ENCODE results near the gene ZDHHC12.
A peak's percentile ranks its signal among the peaks of the same experiment; 100 is the strongest.
"Not testable (repeated sequence)": the region's sequence is repeated elsewhere in the genome, so short reads cannot be mapped to it uniquely, and the experiment has no call there.

ZDHHC12 gene

DNA sequence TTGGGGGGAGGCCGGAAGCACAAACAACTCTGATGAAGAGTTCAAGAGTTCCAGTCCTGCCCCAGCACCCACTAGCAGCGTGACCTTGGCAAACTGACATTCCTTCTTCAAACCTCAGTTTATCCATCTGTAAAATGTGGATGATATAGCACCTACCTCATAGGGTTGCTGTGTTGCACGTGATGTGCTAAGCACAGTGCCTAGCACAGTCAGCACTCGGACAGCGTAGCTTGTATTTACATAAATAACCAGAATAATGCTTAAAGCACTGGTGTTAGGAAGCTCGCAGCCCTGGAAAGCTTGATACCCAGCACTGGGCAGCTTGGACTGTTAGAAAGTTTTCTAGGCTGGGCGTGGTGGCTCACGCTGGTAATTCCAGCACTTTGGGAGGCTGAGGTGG is 16.5 kb downstream of the ZDHHC12 start:
- DNase-seq = no peak

DNA sequence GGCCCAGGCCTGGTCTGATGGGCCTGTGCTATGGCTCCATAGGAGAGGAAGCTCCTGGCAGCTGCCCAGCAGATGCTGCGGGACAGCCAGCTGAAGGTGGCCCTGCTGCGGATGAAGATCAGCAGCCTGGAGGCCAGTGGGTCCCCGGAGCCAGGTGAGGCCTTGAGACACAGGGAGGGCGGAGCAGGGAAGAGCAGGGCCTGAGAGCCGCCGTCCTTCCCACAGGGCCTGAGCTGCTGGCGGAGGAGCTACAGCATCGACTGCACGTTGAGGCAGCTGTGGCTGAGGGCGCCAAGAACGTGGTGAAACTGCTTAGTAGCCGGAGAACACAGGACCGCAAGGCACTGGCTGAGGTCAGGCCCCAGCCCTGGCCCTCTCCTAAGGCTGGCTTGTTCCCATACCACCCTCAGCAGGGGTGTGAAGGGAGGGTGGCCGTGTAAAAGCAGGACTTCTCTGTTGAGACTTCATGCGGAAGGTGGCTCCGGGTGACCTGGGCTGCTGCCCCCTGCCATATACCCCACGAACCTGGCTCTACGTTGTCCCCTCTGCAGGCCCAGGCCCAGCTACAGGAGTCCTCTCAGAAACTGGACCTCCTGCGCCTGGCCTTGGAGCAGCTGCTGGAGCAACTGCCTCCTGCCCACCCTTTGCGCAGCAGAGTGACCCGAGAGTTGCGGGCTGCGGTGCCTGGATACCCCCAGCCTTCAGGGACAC is 17.1 kb downstream of the ZDHHC12 start:
- no peak for DNase-seq

DNA sequence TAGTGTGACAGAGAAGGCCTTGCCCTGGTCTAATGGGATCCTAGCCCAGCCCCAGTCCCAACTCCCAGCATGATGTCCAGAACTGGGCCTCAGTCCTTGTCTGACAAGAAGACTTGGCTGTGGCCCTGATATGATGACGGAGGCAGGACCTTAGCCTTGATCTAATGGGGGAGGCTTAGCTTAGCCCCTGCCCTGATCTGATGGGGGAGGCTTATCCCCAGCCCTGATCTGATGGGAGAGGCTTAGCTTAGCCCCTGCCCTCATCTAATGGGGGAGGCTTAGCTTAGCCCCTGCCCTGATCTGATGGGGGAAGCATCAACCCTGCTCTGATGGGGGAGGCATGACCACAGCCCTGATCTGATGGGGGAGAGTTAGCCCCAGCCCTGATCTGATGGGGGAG is 17.9 kb downstream of the ZDHHC12 start:
- DNase-seq = no peak

DNA sequence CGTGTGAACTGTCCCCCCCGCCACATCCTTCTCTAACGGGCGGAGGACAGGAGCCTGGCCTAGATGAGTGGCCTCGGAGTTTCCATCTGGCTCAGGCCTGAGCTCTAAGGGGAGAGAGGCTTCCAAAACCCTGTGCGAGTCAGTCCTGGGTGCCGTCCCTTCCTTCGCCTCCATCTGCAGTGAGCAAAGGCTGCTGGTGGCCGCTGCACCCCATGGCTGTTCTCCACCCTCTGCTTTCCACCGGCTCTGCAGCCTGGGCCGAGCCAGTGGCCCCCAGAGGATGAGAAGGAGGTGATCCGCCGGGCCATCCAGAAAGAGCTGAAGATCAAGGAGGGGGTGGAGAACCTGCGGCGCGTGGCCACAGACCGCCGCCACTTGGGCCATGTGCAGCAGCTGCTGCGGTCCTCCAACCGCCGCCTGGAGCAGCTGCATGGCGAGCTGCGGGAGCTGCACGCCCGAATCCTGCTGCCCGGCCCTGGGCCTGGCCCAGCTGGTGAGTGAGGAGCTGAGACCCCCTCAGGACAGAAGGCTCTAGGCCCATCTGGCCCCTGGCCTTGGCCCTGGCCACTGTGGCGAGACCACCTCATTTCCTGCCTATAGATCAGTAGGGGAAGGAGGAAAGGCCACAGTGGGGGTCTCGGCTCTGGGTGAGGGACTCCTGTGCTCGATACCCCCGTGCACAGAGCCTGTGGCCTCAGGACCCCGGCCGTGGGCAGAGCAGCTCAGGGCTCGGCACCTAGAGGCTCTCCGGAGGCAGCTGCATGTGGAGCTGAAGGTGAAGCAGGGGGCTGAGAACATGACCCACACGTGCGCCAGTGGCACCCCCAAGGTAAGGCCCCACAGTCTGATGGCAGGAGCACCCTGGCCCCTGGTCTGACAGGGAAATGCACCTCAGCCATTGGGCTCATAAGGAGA is 18.6 kb downstream of the ZDHHC12 start:
- no peak for DNase-seq

DNA sequence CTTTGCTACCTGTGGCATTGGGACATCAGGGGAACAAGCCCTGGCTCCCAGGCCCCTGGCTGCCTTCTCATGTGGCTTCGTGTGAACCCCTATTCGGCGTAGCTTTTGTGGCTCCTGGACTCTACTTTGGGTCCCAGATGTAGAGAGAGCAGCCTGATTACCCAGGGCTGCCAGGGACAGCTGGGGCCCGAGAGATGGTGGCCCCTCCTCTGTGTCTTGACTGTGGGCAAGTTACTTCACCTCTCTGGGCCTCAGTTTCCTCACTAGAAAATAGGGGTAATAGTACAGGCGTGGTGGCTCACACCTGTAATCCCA is 19.6 kb downstream of the ZDHHC12 start:
- DNase-seq = no peak

DNA sequence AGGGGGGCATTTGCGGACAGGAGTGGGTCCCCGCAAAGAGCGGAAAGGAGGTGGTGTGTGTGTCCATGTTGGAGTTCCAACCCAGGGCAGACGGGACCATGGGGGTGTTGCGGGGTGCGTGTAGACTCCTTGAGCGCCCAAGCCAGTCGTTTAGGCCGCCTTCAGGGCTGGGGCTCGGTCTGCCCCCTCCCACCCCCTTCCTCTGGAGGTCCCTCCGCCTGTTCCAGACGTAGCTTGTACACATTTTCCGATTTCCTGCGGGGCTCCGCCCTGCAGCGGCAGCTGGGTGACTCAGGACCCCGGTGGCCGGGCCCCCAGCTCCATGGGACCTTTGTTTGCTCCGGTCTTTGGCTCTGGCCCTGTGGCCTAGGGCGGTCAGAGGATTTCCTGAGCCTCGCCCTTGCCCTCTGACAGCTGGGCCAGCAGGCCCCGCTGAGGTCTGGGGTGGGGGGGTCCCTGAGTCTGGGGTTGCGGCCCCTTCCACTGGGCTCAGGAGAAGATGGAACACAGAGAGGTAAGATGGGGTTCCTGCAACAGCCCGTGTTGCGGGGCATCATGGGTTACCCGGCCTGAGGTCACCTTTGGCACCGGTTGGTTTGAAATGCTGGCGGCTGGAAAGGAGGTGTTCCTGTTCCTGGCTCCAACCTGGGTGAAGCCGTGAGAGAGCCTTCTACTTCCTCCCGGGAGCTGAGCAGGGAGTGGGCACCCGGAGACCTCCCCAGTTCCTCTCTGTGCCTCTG is 20.1 kb downstream of the ZDHHC12 start:
- DNase-seq = no peak

DNA sequence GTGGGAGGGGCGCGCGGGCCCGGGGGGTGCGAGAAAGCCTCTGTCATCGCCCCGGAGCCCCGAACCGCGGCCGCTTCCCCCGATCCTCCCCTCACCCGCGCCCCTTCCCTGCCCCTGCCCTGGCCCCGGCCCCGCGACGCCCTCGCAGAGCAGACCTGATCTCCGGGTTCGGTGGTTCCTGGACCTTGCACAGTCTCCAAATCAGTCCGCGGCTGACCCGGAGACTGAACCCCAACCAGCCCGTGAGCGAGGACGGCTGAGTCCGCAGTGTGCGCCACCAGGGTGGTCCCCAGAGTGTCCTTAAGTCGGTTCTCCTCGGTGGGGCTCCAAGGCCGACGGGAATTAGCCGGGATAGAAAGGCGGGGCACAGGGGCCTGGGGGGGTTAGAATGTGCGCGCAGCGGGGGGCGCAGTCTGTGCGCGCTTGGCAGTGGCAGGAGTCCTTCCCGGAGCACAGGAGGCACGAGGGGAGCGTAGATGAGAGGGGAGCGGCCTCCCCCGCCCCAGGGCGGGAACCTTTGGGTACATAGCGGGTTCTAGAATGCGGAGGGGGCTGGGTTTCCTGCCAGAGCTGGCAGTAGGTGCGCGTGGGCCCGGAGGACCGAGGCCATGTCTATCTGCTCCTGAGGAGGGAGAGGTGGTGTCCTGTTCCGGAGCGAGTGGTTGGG is 20.8 kb downstream of the ZDHHC12 start:
- peak; percentile 60 for DNase-seq

DNA sequence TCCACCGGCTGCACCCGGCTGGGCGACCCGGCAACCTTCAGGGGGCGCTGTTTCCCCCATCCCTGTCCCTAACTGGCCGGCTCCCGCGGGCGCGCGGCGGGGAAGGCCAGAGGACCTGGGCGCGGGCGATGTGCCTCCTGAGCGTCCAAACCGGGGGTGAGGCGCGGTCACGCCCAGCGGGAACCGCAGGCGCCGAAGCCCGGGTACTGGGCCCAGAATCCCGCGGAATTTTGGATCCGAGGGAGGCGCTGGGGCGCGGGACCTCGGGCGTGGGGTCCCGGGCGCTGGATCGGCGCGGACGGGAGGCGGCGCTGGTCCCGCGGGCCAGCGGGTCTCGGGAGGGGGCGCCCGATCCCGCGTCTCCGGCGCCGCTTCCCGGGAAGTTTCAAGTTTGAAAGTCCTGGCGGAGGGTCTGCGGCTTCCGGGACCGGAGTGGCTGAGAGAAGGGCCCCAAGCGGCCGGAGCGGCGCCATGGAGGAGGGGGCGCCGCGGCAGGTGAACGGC is 21.4 kb downstream of the ZDHHC12 start, which contains the start of gene PKN3:
Gene PKN3 (plus strand): TSS at position 59 of the 504 bp plus-strand sequence. CDS start 413 bp downstream, at position 472.
- DNase-seq = peak; percentile 82

DNA sequence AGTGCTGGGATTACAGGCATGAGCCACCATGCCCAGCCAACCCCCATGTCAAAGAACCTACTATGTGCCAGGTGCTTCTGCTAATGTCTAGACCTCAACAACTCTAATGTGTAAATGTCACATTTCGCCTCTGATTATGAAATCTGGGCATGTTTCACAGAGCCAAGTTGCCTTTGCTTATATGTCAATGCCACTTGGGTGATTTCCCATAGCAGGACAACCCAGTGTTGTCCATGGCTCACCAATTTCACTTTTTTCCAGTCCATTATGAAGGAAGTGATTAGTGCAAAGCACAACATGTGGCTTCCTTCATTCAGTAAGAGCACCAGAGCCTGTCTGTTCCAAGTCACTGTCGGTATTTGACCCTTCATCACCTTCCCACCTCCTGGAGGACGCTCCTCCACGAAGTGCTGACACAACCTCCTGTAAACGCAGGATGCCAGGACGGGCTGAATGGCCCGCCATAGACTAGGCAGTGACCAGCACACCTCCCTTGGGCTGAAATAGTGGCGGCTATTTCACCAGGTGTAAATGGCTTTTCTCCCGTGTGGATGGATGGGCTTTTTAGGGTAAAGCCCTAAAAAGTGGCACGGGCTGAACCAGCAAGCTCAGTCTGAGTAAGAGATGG is 22.6 kb downstream of the ZDHHC12 start:
- DNase-seq = no peak

DNA sequence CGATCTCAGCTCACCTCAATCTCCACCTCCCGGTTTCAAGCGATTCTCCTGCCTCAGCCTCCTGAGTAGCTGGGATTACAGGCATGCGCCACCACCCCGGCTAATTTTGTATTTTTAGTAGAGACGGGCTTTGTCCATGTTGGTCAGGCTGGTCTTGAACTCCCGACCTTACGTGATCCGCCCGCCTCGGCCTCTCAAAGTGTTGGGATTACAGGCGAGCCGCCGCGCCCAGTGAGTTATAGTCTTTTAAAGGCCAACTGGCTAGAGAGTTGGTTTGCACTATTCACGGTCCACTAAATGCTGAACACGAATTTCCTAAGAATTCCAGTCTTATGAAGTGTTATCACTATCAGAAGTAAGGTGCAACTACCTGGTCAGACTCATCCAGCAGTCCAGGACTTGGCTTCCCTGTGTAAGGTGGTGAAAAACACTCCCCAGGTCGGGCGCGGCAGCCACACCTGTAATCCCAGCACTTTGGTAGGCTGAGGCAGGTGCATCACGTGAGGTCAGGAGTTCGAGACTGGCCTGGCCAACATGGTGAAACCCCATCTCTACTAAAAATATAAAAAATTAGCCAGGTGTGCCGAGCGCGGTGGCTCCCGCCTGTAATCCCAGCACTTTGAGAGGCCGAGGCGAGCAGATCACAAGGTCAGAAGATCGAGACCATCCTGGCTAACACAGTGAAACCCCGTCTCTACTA is 24.7 kb downstream of the ZDHHC12 start:
- not testable (repeated sequence) for DNase-seq

DNA sequence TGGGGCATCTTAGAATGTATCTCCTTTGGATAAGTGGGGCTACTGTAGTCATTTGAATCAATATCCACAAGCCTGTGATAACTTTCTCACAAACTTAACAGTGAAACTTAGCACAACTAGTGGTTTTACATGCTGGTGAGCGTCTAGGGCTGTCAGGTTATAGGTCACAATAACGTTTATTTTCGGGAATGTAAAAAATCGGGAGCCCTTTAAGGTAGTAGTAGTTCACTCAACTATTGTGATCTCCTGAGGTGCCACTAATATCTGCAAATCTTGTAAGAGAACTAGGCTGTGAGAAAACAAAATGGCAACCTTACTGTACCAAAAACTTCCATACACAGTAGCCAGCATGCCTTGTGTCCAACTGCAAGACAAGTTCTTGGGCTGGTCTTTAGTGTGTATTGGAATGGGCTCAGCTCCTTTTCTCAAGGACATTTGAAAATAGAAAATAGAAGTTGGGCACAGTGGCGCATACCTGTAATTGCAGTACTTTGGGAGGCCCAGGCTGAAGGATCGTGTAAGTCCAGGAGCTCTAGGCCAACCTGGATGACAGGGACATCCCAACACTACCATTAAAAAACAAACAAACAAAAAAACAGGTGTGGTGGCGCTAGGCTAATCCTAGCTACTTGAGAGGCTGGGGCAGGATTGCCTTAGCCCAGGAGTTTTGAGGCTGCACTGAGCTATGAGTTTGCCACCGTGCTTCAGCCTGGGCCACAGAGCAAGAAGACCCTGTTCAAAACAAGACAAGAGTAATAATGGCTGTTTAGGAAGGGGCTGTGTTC is 26.8 kb downstream of the ZDHHC12 start:
- DNase-seq = no peak

DNA sequence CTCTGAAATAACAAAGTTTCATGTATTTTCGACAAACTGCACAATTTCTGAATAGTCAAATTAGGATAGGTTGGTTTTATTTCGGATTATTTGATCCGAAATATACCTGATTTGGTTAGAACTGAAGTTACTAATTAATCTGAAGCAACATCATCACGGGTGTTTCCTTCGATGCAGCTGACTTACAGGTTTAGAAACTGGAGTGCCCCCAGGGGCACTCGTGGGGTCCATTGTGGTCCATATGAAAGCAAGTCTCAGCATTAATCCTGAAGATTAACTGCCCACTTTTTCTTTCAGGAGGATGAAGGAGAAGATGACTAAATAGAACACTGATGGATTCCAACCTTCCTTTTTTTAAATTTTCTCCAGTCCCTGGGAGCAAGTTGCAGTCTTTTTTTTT is 29.6 kb downstream of the ZDHHC12 start:
- DNase-seq = no peak

DNA sequence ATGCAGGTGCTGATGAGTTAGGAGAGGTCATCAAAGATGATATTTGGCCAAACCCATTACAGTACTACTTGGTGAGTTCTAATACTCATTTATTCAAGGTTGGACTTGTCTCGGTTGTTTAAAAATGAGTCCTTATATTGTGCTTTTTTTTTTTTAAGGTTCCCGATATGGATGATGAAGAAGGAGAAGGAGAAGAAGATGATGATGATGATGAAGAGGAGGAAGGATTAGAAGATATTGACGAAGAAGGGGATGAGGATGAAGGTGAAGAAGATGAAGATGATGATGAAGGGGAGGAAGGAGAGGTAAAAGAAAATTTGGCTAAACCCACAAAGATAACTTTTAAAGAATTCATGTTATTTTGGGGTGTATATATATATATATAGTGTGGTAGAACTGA is 30.2 kb downstream of the ZDHHC12 start:
- not testable (repeated sequence) for DNase-seq

DNA sequence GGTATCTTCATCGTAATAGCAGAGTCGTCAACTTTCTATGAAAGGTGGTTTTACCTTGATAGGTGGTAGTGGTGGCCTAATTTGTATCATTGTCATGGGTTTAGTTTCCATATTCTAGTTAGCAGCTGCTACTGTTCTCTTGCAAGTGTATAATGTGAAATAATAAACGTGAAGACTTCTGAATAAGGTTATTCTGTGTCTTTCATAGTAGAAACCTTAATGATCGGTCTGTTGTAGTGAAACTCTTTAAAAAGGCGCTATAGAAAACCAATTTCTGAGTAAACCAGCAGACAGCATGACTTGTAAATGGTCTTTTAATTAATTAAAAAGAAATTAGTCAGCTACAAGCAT is 33.3 kb downstream of the ZDHHC12 start:
- no peak for DNase-seq

DNA sequence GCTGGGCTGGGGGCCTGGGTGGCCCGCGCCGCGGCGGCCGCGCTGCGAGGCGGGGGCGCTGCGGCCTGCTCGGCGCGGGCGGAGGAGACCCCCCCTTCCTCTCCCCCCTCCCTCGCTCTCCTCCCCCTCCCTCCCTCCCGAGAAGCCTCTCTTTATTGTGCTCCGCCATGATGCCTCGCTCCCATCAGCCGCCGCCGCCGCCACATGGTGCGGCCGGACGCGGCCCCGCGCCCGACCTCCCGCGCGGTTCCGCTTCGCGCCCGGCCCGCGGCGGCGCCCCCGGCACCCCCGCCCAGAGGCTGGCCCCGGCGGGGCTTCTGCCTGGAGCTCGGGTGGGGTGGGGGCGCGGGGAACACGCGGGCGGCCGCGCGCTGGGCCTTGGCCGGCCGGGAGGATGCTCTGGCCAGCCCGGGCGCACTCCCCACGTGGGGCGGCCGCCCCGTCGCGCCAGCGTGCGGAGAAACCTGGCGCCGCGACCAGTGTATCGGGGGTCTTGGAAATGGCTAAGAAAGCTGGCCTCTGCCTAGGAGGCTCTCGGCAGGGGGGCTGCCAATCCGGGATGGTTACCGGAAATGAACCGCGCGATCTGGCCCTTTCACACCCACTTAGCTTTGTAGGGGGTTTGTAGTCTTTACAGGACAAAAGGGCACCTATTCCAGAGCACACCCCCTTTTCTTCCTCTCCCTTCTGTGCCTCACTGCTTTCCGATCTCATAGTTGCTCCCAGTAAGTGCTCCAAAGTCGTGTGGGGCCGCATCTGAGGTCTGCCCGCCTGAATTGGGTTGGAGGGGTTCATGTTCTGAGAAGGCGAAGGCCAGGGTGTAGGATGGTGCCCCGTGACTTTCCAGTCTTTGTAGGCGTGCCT is 33.9 kb downstream of the ZDHHC12 start:
- DNase-seq = peak; percentile 65

DNA sequence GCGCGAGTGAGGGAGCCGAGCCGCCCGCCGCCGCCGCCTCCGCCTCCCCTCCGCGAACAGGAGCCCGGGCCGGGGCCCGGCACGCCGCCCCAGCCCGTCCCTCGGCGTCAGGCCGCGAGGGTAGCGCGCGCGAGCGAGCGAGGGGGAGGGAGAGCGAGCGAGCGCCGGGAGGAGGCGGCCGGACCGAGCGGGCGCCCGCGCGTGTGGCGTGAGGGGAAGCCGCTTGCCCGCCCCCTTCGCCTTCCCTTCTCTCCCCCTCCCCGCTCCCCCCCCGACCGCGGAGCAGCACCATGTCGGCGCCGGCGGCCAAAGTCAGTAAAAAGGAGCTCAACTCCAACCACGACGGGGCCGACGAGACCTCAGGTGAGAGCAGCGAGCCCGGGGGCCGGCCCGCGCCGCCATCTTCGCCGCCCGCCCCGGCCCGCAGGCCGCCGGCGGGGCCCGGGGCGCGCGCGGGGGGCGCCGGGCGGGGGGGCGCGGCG is 34.6 kb downstream of the ZDHHC12 start:
- DNase-seq = no peak

DNA sequence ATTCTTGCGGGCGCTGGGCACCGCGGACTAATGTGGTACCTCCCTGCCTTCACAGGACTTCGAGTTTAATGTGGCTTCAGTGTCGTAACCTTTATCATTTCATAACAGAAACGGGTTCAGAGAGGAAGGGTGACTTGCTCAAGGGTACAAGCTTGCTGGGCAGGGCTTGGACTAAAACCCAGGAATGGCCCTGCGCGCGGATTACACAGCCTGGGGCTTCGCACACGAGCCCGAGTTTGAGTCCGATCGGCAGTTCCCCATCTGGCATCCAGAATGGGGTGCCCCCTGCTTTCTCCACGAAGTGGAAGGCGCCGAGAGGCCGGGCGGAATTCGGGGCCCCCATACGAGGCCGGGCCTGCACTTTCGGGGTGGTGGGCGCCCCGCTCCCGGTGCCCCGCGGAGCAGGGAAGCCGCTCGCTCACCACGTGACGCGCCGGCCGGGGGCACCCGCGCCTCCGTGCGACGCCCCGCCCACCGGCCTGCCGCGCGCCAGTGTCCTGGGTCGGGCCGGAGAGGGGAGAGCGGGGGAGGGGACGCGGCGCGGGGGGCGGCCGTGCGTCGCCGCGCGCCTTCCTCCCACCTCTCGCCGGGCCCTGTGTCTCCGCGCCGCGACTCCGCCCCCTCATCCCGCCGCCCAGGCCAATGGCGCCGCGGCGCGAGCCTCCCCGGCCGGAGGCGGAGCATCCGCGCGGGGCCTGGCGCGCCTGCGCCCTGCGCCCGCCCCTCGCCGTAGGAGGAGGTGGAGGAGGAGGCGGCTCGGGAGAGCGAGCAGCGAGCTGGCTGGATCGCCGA is 35.2 kb downstream of the ZDHHC12 start, which contains the start of gene SET:
Gene SET (plus strand): TSS at position 722 of the 792 bp plus-strand sequence. CDS start 361 bp downstream, outside the sequence.
- peak; percentile 96 for DNase-seq

DNA sequence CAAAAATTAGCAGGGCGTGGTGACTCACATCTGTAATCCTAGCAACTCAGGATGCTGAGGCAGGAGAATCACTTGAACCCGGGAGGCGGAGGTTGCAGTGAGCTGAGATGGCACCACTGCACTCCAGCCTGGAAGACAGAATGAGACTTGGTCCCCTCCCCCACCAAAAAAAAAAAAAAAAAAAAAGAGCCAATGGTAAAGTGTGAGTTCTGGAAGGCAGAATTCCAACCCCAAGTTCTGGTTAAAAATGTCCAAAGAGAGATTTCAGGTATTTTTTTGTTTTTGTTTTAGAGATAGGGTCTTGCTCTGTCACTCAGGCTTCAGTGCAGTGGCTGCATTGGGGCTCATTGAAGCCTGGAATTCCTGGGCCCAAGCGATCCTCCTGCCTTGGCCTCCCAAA is 36.5 kb downstream of the ZDHHC12 start:
- no peak for DNase-seq

All from fibroblast of skin of scalp (primary cell).